Measurements from ENCODE around the gene ZCCHC9.

DNA sequence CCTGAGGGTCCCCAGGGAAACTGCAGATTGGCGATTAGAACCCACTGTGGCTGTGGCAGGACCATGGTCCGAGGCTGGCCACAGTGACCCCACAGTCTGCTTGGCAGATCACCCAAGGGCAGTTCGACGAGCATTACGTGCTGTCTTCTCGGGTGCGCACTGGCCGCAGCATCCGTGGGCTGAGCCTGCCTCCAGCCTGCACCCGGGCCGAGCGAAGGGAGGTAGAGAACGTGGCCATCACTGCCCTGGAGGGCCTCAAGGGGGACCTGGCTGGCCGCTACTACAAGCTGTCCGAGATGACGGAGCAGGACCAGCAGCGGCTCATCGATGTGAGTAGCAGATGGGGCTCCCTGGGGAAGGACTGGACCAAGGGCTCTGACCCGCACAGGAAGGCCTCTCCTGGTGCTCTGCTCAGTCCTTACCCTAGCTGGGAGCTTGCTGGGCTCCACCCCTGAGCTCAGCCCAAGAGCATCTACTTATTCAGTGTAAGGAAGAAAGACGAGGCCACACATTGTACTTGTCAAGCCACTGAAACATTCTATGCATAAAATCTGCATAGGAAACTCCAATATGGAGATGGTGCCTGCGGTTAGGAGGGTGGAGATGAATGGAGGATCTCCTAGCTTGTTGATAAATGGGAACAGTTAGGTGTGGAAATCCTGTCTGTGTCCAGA, 46.4 kb upstream of the ZCCHC9 start:
- TF ChIP-seq POLR2A (IDR thresholded peaks at IDR 0.05) (no peak), CTCF (IDR thresholded peaks at IDR 0.05) (no peak)
